Endothelial cell of hepatic sinusoid (primary cell): ENCODE data around the gene TUBB4B.

Experiments used
- in situ Hi-C: cut with HindIII; loops from 2 replicates; pipeline ENCODE4 v1.10.0; 2017; ENCODE audit warnings: low sequenced_read_pairs

The TUBB4B gene

DNA sequence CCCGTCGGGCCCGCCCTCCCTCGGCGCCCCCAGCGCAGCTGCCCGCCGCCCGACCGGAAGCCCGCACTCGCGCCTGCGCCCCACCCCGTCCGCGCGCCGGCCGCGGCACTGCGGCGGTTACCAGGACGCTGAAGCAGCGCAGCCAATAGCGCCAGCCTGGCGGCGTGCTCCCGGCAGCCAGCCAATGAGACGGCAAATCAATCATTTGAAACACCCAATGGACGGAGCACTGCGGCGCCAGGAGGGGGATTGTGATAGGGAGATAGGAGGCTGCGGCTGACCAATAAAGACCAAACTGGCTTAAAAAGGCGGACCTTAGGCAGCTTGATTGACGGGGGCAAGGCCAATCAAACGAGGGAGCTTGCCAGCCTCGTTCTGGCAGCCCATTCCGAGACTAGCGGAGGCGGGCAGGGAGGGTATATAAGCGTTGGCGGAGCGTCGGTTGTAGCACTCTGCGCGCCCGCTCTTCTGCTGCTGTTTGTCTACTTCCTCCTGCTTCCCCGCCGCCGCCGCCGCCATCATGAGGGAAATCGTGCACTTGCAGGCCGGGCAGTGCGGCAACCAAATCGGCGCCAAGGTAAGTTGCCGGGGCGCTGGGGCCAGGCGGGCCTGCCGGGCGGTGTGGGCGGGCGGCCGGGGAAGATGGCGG, at the start of gene TUBB4B:
TSS of gene TUBB4B (plus strand) at position 447 of the 649 bp plus-strand sequence. CDS start at position 521, 74 bp downstream.
- in situ Hi-C loops, result no loop called here

DNA sequence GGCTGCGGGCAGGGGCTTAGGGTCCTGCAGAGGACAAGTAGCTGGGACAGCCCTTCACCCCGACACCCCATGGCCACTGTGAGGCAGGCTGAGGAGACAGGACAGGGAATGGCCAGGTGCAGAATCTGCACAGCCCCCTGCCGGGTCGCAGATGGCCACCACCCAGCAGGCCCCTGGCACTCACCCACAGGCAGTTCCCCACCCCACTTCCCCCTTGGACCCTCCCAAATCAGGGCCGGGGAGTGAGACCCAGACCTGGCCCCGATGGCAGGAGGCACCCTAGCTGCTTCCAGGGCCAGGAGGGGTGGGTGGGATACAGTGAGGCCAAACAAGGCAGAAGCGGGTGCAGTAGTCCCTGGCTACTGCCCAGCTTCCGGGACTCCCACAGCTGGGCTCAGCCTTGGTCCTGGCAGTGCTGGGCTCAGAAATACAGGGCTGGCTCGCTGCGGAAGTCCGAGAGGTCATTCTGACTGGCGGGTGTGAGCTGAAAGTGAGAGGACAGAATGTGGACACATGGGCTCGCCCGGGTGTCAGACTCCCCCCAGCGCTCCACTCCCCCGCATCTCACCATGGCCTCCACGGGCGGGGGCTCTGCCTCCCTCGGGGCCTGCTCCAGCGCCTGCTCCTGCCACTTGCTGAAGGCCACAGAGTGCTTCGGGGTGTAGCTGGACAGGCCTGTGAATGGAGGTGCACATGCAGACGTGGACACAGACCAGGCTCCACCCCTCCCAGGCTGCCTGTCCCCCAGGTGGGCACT, 49.2 kb upstream of the TUBB4B start:
- in situ Hi-C loops, result no loop called here

DNA sequence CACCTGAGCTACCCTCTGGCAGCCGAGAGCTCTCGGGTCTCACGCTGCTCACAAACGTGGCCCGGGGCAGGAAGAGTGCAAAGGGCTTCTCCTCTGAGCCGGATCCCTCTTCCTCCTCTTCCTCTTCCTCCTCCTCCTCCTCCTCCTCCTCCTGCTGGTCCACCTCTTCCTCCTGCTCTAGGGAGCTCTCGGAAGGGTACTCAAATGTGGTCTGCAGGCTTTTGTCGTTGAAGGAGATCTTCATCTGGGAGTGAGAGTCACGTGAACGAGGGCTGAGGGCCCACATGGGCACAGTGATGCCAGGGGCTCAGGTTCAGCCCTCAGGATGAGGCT, 48.7 kb upstream of the TUBB4B start:
- in situ Hi-C loops, result no loop called here

DNA sequence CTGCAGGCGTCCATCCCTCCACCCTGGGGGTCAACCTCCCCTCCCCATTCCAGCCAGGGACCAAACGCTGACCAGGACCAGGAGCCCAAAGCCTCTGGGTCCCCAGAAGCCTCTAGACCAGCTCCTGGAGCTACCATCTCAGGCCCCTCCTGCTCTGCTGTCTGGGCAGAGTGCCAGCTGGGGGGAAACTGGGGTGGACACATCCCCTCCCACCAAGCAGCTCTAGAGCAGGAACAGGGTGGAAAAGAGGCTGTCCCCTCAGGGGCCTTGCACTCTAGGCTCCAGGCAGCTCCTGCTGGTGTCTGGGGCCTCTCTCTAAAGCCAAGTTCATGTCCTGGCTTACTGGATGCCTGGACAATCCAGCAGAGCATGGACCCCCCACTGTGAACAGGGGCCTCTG, 48.2 kb upstream of the TUBB4B start:
- in situ Hi-C loops, result no loop called here

DNA sequence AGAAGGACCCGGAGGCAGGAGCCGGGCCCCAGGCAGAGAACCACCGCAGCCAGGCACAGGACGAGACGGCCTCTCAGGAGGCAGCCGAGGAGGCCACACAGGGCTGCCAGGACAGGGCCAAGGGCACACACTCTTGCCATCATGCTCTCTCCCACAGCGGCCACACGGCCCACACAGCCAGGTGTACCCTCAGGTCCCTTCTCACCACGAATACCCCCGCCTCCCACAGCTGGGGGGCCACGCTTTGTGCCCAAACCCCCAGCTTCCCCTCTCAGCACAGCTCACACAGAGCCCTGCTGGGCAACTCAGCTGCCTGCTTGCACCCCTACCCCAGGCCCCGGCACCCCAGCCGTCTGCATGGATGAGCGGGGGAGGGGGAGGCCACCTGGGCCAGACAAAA, 47.3 kb upstream of the TUBB4B start:
- in situ Hi-C loops, result no loop called here

DNA sequence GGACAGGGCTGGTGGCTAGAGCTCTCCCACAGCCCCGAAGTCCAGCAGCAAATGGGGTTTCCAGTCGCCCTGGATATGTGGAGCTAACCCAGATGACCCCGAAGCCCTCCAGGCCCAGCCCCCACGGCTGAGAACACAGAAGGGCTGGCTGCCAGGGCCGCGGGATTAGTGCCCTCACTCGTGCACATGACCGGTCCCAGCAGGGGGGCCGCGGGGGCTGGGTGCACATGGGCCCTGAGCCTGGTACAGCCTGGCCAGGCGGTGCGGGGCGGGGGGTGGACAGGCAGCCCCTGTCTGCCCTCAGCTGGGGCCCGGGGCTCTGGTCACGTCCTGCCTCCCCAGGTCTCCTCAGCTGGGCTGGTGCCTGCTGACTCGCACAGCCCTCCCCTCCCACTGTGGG, 46.7 kb upstream of the TUBB4B start:
- in situ Hi-C loops, result no loop called here

DNA sequence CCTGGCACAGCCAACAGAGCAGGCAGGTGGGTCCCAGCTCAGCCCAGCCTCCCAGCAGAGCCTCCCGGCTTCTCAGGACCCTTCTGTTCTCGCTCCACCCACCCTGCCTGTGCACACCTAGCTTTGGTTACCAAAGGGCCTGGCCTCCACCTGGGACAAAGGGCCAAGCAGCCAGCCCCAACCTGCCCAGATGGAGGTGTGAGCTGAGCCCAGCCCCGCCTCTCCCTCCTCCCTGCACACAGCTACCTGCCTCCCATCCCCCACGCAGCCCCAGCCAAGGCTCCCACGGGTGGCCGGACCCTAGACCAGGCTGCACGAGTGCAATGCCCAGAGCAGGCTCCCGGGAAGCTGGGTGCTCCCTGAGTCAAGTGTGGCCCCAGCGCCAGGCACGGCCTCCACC, 46.2 kb upstream of the TUBB4B start:
- in situ Hi-C loops, result no loop called here

DNA sequence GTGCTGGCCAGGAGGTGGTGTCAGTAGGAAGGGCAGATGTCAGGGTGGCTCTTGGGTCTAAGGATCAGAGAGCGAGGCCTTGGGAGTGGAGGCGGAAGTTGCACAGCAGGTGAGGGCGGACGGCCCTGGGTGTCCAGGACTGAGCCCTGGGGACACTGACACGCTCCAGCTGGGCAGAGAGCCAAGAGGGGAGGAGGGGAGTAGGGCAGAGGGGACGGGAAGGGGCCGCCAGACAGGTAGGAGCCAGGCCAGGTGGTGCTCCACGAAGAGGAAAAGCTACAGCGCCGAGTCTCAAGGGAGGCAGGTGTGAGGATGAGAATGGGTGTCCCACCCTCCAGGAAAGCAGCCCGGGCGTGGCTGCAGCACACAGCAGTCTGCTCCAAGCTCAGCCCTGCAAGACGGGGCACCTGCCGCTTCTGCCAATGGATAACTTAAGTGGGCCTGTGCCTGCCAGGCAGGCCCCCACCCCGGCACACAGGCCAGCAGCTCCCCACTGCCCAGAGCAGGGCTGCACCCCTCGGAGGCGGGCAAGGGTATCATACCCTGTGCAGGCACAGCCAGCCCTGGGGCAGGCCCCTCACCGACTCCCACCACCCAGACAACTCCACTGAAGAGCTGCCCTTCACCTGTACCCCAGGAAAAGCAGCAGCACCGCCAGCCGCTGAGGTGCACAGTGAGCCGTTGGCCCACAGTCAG, 45.4 kb upstream of the TUBB4B start:
- in situ Hi-C loops, result no loop called here

DNA sequence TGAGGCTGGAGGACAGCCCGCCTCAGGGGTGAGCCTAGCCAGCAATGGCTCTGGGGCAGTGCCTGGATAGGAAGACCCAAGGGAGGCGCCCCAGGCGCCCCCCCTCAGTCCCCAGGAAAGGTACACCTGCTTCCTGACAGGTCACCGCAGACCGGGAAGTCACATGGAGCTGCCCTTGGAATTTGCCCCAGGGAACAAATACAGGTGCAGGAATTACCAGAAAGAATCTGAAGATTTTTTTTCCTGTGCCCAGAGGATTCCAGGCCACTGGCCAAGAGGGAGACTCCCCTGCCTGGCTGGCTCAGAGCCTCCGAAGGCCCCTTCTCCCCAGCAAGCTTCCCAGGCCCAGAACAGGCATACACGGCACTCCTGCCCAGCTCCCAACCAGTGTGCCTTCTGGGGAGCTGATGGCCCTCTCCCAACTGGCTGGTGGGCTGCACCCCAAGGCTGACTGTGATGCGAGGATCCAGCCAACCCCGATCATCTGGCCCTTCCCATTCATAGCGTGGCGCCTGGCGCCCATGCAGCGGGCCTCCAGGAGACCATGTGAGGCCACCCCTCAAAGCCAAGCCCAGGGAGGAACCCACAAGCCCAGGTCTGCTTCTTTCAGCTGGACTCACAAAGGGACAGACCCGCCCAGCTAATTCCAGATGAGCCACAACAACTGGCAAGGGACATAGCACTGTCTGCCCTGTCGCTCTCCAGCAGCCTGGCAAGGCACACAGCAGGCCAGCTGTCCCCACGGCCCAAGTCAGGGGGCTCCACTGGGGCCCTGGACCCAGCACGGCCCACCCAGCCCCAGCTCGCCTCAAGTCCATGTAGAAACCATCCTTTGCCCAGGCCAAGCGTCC, 42.8 kb upstream of the TUBB4B start:
- in situ Hi-C loops, result no loop called here

DNA sequence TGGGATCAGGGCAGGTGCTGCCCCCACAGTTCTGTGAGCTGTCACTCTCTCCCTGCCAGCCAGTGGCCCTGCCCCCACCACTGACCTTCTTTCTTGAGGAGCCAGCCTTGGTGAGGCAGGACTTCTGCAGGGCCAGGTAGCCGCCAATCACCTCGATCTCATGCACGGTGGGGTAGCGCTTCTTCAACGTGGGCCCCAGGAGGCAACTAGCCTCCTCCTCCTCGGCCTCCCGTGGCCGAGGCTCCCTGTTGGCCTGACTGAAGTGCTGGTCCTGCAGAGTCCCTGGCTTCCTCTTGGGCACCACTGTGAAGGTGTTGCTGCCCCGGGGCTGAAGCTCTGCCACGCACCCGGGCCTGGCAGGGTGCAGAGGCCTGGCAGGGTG, 42.2 kb upstream of the TUBB4B start:
- in situ Hi-C loops, result no loop called here

DNA sequence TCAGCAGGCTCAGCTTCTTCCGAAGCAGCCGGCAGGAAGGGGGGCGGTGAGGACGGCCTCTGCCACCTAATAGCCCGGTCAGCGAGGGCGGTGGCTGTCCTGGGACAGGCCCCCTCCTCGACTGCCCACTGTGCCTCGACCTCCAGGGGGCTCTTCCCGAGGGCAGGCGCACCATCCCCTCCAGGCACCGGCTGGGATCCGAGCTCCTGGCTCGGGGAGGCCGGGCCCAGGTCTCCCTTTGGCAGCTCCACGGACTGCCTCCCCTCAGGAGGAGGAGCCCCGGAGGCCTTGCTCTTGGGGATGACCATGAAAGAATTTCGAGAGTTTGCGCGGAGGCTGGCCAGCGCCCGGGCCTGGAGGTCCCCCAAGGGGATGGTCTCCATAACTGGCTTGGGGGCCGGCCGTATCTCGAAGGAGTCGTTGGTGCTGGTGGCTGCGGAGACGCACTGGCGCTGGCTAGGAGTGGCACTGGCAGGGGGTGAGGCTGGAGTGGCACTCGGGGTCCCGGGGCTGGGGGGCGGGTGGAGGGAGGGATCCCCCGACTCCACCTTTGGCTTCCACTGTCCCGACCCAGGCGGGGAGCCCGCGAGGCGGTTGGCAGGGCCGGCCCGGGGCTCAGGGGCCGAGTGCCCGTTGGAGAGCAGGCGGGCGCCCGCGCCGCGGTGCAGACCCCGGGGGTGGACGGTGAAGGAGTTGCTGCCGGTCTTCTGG, 41.5 kb upstream of the TUBB4B start:
- in situ Hi-C loops, result no loop called here

DNA sequence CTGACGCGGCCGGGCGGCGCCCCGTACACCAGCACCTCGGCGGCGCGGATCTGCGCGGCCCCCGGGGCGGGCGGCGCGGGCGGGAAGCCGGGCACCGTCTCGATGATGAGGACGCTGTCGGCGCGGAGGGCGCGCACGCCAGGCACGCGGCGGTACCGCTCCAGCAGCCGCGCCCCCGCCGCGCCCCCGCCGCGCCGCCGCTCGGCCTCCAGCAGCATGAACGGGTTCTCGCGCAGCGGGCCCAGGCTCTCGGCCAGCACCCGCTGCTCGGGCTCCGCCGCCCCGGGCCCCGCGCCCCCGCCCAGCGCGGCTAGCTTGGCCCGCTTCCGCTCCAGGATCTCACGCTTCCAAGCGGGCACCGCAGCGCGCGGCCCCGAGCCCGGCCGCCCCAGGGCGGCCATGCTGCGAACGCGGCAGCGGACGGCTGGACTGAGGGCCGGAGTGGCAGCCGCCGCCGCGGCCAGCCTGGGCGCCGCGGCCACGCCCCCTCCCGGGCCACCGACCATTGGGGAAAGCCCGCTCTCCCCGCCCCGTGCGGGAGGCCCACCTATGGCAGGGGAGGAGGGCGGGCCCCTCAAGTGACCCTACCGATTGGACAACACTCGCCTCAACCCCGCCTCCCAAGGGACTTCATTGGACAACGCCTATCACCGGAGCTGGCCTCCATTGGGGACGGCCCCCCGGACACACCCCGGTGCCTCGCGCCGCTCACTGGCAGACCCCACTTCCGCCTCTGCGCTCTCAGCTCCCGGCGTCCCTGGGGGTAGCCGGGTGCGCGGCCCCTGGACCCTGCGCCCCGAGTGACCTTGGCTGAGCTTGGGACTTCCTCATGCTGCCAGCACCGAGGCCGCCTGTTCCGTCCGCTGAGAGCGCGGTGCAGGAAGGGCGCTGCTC, 40.5 kb upstream of the TUBB4B start, which contains the start of gene TPRN:
TSS of gene TPRN (minus strand) at position 431 of the 894 bp plus-strand sequence. CDS start at position 401, 30 bp downstream.
- in situ Hi-C loops, result no loop called here

DNA sequence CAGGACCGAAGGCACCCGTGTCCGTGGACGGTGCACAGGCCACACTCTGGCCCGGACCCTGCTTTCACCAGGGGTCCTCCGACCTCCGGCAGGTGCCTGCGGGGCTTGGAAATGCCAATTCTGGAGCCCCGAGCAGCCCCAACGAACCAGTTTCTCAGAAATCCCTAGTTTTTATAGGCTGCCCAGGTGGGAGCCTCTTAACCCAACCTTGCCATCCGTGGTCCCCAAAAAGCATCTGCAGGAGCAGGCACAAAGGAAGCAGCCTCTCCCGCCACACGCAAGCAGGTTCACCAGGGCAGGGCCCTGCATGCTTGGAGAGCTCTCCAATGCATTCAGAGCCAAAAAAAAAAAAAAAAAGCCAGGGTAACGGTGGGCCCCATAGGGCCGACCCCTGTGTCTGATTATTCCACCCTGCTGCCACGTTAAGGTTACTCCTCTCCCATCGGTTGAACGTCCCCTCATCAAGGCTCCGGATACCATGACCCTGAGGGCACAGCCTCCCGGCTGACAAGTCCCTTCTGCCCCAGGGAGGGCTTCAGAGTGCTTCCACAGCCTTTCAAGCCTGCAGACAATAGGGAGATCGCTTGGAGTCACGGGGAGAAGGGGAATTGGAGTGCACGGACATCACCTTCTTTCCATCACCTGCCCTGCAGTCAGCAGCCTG, 39.8 kb upstream of the TUBB4B start:
- in situ Hi-C loops, result no loop called here

DNA sequence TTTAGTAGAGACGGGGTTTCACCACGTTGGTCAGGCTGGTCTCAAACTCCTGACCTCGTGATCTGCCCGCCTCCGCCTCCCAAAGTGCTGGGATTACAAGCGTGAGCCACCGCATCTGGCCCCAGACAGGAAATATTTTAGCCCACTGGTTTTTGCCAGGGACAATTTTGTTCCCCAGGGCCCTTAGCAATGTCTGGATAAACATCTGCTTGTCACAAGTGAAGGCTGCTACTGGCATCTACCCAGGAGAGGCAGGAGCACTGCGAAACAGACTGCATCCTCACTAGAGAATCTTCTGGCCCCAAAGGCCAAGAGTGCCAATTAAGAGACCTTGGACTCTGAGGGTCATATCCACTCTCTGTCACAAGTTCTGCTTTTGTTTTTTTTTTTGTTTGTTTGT, 38.1 kb upstream of the TUBB4B start:
- in situ Hi-C loops, result no loop called here

DNA sequence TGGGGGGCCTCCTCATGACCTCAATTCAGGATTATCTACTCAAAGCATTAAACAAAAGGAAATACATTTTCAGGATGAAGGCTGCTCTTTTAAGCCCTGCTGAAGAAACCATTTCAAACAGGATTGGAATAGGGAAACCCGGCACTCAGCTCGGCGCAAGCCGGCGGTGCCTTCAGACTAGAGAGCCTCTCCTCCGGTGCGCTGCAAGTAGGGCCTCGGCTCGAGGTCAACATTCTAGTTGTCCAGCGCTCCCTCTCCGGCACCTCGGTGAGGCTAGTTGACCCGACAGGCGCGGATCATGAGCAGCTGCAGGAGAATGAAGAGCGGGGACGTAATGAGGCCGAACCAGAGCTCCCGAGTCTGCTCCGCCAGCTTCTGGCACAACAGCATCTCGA, 36.4 kb upstream of the TUBB4B start:
- in situ Hi-C loops, result no loop called here

DNA sequence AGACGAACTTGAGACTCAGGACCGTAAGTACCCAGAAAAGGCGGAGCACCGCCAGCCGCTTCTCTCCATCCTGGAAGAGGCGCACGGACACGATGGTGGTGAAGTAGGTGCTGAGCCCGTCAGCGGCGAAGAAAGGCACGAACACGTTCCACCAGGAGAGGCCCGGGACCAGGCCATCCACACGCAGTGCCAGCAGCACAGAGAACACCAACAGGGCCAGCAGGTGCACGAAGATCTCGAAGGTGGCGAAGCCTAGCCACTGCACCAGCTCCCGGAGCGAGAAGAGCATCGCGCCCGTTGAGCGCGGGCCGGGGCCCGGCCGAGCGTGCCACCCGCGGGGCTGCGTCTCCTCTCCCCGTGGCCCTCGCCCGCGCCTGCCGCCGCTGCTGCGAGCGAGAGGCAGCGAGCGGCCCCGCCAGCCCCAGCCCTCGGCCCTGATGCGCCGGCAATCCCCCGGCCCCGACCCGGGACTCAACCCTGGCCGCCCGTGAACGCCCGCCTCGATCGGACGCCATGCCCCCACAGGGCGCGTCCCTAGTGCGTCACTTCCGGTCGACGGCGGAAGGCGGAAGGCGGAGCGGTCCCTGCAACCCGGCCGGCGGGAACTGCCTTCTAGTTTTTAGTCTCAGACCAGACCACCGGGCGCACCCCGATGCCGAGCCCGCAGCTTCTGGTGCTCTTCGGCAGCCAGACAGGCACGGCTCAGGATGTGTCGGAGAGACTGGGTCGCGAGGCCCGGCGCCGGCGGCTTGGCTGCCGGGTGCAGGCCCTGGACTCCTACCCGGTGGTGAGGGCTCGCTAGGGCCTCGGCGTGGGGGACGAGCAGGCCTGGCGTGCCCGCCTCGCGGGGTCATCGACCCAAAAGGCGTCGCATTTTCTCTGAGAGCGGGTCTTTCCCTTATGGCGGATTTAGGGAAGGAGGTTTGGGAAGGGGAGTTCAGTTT, 35.7 kb upstream of the TUBB4B start, which contains the start of the genes NDOR1 and TMEM203:
TSS of gene NDOR1 (plus strand) at position 575 of the 944 bp plus-strand sequence. CDS start at position 653, 78 bp downstream.
TSS of gene TMEM203 (minus strand) at position 523 of the 944 bp plus-strand sequence. CDS start at position 289, 234 bp downstream.
- in situ Hi-C loops, result no loop called here

DNA sequence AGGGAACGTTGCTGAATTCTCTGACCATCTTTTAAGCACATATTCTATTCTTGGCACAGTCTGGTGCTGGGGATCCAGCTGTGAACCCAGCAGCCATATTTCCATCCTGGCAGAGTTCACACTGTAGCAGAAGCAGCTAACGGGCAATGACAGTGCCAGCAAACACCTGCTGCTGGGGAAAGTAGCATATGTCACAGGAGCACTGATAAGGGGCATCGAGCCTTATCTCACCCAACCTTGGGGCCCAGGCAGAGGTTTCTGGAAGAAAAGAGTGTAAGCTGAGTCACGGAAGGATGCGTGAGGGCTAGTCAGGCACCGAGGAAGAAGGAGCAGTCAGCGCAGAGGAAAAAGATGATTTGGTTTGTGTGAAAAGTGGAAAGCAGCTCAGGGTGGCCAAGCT, 34.5 kb upstream of the TUBB4B start:
- in situ Hi-C loops, result no loop called here

DNA sequence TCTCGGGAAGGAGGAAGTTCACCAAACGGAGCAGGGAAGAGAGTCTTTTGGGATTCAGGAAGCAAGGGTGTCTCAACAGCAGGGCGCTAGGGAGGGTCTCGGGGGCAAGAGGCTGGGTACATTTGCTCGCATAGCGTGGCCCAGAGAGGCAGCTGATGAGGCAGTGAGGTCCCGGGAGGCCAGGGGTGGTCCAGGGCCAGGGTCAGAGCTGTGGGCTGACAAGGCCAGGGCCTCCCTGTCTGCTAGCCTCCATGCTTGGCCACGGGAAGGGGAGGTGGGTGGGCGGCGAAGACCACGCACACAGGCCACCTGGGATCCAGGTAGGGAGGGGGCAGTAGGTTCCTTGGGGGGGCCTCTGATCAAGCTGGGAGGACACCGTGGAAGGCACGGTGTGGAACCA, 29.6 kb upstream of the TUBB4B start:
- in situ Hi-C loops, result no loop called here
